Liver (tissue), 9 donors: ENCODE results near the gene CCDC187. TPM values are rescaled to one million over a fixed set of nuclear protein-coding genes. Genes with fewer than 3 reads are reported as not detected.
A peak's percentile ranks its signal among the peaks of the same experiment; 100 is the strongest.

Experiments used
- DNase-seq: peaks from one replicate; pipeline ENCODE4 v3.0.0-alpha.2; 2017; ENCODE audit warnings: low spot score
- H3K27ac ChIP-seq, 2 donors: one replicate each; pipeline ENCODE4 v1.7.0; 2013; ENCODE audit warnings: inconsistent platforms in 2 of 2, low read length in 2 of 2, control low read depth in 1 of 2, low read depth in 1 of 2, mild to moderate bottlenecking in 1 of 2
- H3K27me3 ChIP-seq, 4 donors: one replicate each; pipeline versions ENCODE4 v1.6.1 to v1.7.0; 2013; ENCODE audit warnings: low read length in 3 of 4, inconsistent platforms in 1 of 4, mild to moderate bottlenecking in 1 of 4, moderate library complexity in 1 of 4; ENCODE audit not compliant: control insufficient read depth in 4 of 4, insufficient read depth in 4 of 4
- H3K36me3 ChIP-seq, 4 donors: one replicate each; pipeline versions ENCODE4 v1.6.1 to v1.7.0; 2013; ENCODE audit warnings: low read length in 3 of 4, mild to moderate bottlenecking in 3 of 4, low read depth in 1 of 4, moderate library complexity in 1 of 4; ENCODE audit not compliant: control insufficient read depth in 4 of 4, insufficient read depth in 3 of 4
- H3K4me1 ChIP-seq, 4 donors: one replicate each; pipeline versions ENCODE4 v1.6.1 to v1.7.0; 2013; ENCODE audit warnings: low read length in 3 of 4, mild to moderate bottlenecking in 3 of 4, moderate library complexity in 1 of 4; ENCODE audit not compliant: control insufficient read depth in 4 of 4, insufficient read depth in 4 of 4
- H3K4me3 ChIP-seq, 3 donors: one replicate each; pipeline versions ENCODE4 v1.6.1 to v1.7.0; 2013; ENCODE audit warnings: low read length in 3 of 3, control low read depth in 1 of 3, low read depth in 1 of 3, mild to moderate bottlenecking in 1 of 3
- H3K9ac ChIP-seq, 2 donors: one replicate each; pipeline ENCODE4 v1.7.0; 2013; ENCODE audit warnings: low read length in 2 of 2, mild to moderate bottlenecking in 2 of 2, moderate library complexity in 2 of 2, control low read depth in 1 of 2, low read depth in 1 of 2
- H3K9me3 ChIP-seq, 4 donors: one replicate each; pipeline versions ENCODE4 v1.6.1 to v1.7.0; 2013; ENCODE audit warnings: low read length in 3 of 4; ENCODE audit not compliant: control insufficient read depth in 4 of 4
- EGR1 ChIP-seq, 2 donors: IDR thresholded peaks; 2 replicates each; pipeline ENCODE4 v1.6.1; 2016 to 2018; ENCODE audit warnings: antibody characterized with exemption in 2 of 2, low read depth in 2 of 2
- FOXA1 ChIP-seq: IDR thresholded peaks from 2 replicates; pipeline ENCODE4 v1.6.1; 2016; ENCODE audit warnings: antibody characterized with exemption
- FOXA2 ChIP-seq: IDR thresholded peaks from 2 replicates; pipeline ENCODE4 v1.6.1; 2016; ENCODE audit warnings: antibody characterized with exemption
- GABPA ChIP-seq, 2 donors: IDR thresholded peaks in 1 of 2; conservative IDR thresholded peaks in 1 of 2; 2 replicates each; pipeline ENCODE4 v1.6.1; 2016; ENCODE audit warnings: antibody characterized with exemption in 2 of 2, mild to moderate bottlenecking in 1 of 2, moderate library complexity in 1 of 2
- HNF4A ChIP-seq, 2 donors: conservative IDR thresholded peaks; 2 replicates each; pipeline ENCODE4 v1.6.1; 2016; ENCODE audit warnings: antibody characterized with exemption in 2 of 2, mild to moderate bottlenecking in 2 of 2
- HNF4G ChIP-seq: IDR thresholded peaks from 2 replicates; pipeline ENCODE4 v1.6.1; 2016; ENCODE audit warnings: antibody characterized with exemption
- JUND ChIP-seq, 2 donors: IDR thresholded peaks; 2 replicates each; pipeline ENCODE4 v1.6.1; 2016; ENCODE audit warnings: antibody characterized with exemption in 2 of 2
- NR2F2 ChIP-seq: IDR thresholded peaks from 2 replicates; pipeline ENCODE4 v1.6.1; 2016; ENCODE audit warnings: antibody characterized with exemption
- RAD21 ChIP-seq, 2 donors: IDR thresholded peaks; 2 replicates each; pipeline ENCODE4 v1.6.1; 2016; ENCODE audit warnings: antibody characterized with exemption in 2 of 2, mild to moderate bottlenecking in 2 of 2
- RXRA ChIP-seq, 2 donors: IDR thresholded peaks; 2 replicates each; pipeline ENCODE4 v1.6.1; 2017 to 2018; ENCODE audit warnings: antibody characterized with exemption in 2 of 2, mild to moderate bottlenecking in 1 of 2
- SP1 ChIP-seq: IDR thresholded peaks from 2 replicates; pipeline ENCODE4 v1.6.1; 2018; ENCODE audit warnings: antibody characterized with exemption, mild to moderate bottlenecking
- TAF1 ChIP-seq: conservative IDR thresholded peaks from 2 replicates; pipeline ENCODE4 v1.6.1; 2016; ENCODE audit warnings: antibody characterized with exemption, mild to moderate bottlenecking
- YY1 ChIP-seq: IDR thresholded peaks from 2 replicates; pipeline ENCODE4 v1.6.1; 2016; ENCODE audit warnings: antibody characterized with exemption, mild to moderate bottlenecking
- WGBS: extraction: QIAGEN DNeasy Blood & Tissue Kit; methylation state at CpG from one replicate; pipeline ENCODE4 v1.1.7; 2013; 5-methylcytosine and 5-hydroxymethylcytosine counted together
- polyA plus RNA-seq, 2 donors: library from polyadenylated mRNA; stranded (reverse) in 1 of 2; unstranded in 1 of 2; fragments of 200-250 nt in 1 of 2; fragments of >200 nt in 1 of 2; fragmentation: Nextera tagmentation in 1 of 2; extraction: Ambion mirVana in 1 of 2; gene quantifications; one replicate each; pipeline versions ENCODE4 v1.2.1 to v1.2.3, GENCODE V29; 2013 to 2015
- total RNA-seq, 2 donors: library from RNA; depleted of rRNA; stranded (reverse); fragments of >200 nt; gene quantifications; one replicate each; pipeline ENCODE4 v1.2.3, GENCODE V29; 2014
- TF ChIP-seq, protein P1 (sequence below): IDR thresholded peaks from 2 replicates; pipeline ENCODE4 v1.6.1; 2016; ENCODE audit warnings: antibody characterized with exemption
- TF ChIP-seq, protein P2 (sequence below): IDR thresholded peaks from 2 replicates; pipeline ENCODE4 v1.6.1; 2016; ENCODE audit warnings: antibody characterized with exemption, mild to moderate bottlenecking
- TF ChIP-seq, protein P3 (sequence below): IDR thresholded peaks from 2 replicates; pipeline ENCODE4 v1.6.1; 2016; ENCODE audit warnings: antibody characterized with exemption
- TF ChIP-seq, protein P4 (sequence below): fragments of 150-350 bp; IDR thresholded peaks from 2 replicates; pipeline ENCODE4 v1.5.1; 2017; ENCODE audit warnings: improper control_type of control experiment, low read depth, low read length; ENCODE audit not compliant: missing input control
- TF ChIP-seq, protein P5 (sequence below): IDR thresholded peaks from 2 replicates; pipeline ENCODE4 v1.6.1; 2016; ENCODE audit warnings: antibody characterized with exemption
- donor health status: healthy.
- donor health status: healthy.
- donor health status: healthy.
- donor health status: healthy.
- donor health status: healthy.

Gene CCDC187
- total and polyA plus RNA-seq, 4 donors, result 0.05 TPM; not detected in 3

DNA sequence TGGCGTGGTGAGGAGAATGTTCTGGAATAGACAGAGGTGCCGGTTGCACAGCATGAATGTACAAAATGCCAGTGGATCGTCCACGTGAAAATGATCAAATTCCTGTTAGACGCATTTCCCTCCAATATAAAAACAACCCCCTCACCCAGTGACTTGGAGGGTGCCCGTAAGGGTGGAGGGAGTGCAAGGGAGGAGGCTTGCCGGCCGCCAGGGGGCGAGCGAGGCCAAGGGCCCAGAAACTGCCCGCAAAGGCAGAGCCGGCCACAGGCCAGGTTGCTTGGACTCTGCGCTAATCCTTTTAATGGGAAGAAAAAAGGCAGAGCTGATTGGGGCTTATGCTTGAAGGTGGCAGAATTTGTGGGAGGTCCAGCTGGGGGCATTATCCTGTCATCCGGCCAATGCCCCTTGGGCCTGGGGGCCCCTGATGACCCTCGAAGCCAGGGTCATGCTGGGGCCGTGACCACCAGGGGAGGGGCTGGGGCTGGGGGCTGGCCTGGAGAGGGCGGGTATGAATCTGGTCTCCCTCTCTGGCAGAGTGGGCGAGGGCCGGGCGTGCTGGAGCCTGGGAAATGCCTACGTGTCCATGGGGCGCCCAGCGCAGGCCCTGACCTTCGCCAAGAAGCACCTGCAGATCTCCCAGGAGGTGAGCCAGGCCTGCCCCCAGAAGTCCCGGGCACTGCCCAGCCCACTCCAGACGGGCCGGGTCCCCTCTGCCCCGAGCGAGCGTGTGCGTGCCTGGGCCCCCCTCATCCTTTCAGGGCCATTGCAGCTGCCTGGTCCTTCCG, 35.5 kb upstream of the CCDC187 start:
- WGBS, result 59% methylated on average over 32 of the region's 32 CpGs
- Histone ChIP-seq H3K4me1 (peaks cover 0 to 8% (median 4%) of the 10 kb centered on the region in 4 donors), H3K9me3 (no peaks in the 10 kb centered on the region), H3K9ac (no peak overlapping the region), H3K27me3 (no peaks in the 10 kb centered on the region), H3K36me3 (no peaks in the 10 kb centered on the region), H3K4me3 (no peak overlapping the region), H3K27ac (no peak overlapping the region)
- peak; percentile 79 for DNase-seq
- TF ChIP-seq RAD21 (IDR thresholded peaks at IDR 0.05) (peak; percentile 89 to 92), NR2F2 (no peak), FOXA1 (no peak), GABPA (IDR thresholded peaks at IDR 0.05 in 1 of 2, conservative IDR thresholded peaks at IDR 0.05 in 1 of 2) (no peak), SP1 (no peak), JUND (IDR thresholded peaks at IDR 0.05) (no peak), HNF4A (conservative IDR thresholded peaks at IDR 0.05) (peak; percentile 12 to 23), EGR1 (IDR thresholded peaks at IDR 0.05; ENCODE audit: low read depth in 2 of 2) (no peak), TAF1 (no peak), RXRA (IDR thresholded peaks at IDR 0.05) (peak in 1 of 2 donors; percentile 31), HNF4G (no peak), YY1 (no peak), FOXA2 (no peak)
- TF ChIP-seq, protein P1, sequence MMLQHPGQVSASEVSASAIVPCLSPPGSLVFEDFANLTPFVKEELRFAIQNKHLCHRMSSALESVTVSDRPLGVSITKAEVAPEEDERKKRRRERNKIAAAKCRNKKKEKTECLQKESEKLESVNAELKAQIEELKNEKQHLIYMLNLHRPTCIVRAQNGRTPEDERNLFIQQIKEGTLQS, result no peak
- TF ChIP-seq, protein P2, sequence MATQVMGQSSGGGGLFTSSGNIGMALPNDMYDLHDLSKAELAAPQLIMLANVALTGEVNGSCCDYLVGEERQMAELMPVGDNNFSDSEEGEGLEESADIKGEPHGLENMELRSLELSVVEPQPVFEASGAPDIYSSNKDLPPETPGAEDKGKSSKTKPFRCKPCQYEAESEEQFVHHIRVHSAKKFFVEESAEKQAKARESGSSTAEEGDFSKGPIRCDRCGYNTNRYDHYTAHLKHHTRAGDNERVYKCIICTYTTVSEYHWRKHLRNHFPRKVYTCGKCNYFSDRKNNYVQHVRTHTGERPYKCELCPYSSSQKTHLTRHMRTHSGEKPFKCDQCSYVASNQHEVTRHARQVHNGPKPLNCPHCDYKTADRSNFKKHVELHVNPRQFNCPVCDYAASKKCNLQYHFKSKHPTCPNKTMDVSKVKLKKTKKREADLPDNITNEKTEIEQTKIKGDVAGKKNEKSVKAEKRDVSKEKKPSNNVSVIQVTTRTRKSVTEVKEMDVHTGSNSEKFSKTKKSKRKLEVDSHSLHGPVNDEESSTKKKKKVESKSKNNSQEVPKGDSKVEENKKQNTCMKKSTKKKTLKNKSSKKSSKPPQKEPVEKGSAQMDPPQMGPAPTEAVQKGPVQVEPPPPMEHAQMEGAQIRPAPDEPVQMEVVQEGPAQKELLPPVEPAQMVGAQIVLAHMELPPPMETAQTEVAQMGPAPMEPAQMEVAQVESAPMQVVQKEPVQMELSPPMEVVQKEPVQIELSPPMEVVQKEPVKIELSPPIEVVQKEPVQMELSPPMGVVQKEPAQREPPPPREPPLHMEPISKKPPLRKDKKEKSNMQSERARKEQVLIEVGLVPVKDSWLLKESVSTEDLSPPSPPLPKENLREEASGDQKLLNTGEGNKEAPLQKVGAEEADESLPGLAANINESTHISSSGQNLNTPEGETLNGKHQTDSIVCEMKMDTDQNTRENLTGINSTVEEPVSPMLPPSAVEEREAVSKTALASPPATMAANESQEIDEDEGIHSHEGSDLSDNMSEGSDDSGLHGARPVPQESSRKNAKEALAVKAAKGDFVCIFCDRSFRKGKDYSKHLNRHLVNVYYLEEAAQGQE, result no peak
- TF ChIP-seq, protein P3, sequence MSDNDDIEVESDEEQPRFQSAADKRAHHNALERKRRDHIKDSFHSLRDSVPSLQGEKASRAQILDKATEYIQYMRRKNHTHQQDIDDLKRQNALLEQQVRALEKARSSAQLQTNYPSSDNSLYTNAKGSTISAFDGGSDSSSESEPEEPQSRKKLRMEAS, result no peak
- TF ChIP-seq, protein P4, sequence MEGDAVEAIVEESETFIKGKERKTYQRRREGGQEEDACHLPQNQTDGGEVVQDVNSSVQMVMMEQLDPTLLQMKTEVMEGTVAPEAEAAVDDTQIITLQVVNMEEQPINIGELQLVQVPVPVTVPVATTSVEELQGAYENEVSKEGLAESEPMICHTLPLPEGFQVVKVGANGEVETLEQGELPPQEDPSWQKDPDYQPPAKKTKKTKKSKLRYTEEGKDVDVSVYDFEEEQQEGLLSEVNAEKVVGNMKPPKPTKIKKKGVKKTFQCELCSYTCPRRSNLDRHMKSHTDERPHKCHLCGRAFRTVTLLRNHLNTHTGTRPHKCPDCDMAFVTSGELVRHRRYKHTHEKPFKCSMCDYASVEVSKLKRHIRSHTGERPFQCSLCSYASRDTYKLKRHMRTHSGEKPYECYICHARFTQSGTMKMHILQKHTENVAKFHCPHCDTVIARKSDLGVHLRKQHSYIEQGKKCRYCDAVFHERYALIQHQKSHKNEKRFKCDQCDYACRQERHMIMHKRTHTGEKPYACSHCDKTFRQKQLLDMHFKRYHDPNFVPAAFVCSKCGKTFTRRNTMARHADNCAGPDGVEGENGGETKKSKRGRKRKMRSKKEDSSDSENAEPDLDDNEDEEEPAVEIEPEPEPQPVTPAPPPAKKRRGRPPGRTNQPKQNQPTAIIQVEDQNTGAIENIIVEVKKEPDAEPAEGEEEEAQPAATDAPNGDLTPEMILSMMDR, result peak; percentile 90
- TF ChIP-seq, protein P5, sequence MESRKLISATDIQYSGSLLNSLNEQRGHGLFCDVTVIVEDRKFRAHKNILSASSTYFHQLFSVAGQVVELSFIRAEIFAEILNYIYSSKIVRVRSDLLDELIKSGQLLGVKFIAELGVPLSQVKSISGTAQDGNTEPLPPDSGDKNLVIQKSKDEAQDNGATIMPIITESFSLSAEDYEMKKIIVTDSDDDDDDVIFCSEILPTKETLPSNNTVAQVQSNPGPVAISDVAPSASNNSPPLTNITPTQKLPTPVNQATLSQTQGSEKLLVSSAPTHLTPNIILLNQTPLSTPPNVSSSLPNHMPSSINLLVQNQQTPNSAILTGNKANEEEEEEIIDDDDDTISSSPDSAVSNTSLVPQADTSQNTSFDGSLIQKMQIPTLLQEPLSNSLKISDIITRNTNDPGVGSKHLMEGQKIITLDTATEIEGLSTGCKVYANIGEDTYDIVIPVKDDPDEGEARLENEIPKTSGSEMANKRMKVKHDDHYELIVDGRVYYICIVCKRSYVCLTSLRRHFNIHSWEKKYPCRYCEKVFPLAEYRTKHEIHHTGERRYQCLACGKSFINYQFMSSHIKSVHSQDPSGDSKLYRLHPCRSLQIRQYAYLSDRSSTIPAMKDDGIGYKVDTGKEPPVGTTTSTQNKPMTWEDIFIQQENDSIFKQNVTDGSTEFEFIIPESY, result no peak
